NCI-H69 (cell line): ENCODE measurements around the gene LILRA2.
"Not testable (repeated sequence)": the region's sequence is repeated elsewhere in the genome, so short reads cannot be mapped to it uniquely, and the experiment has no call there.

Experiments
- DNase-seq: peaks from one replicate; lab custom pipeline; 2025; lab: John Stamatoyannopoulos, UW

LILRA2 gene

DNA sequence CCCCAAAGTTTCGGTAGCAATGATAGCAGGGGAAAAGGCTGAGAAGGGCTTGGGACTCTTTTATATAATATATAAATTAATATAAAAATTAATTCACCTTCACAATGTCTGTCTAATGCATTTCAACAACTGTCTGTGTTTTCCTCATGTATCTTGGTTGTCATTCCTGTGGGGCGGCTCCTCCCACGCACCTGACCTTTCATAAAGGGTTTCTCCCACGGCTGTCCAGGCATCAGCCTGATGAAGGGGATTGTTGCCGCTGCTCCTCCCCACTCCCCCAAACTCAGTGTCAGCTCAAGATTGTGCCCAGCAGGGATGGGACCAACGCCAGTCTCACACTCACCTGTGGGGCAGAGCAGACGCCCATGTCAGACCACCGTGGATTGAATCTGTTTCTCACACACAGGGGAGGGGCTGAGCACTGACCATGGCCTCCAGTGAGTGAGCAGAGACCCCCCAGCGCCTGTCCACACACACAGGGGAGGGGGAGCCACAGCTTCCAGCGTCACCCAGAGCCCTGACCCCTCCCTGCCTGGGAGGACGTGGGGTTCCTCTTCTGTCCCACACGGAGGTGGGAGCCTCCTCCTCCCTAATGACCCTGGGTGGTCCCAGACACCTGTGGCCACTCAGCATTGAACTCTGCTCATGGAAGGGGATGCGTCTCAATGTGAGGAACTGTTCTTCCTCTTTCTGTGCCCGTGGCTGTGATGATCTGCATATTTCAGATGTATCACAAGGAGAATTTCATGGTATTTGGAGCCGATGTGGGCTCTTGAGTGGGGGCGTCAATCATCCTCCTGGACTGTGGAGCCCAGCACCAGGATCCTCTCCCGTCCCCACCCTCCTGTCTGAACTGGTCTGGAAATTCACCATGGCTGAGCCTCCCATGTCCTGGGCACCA is 1.6 kb upstream of the LILRA2 start:
- not testable (repeated sequence) for DNase-seq

DNA sequence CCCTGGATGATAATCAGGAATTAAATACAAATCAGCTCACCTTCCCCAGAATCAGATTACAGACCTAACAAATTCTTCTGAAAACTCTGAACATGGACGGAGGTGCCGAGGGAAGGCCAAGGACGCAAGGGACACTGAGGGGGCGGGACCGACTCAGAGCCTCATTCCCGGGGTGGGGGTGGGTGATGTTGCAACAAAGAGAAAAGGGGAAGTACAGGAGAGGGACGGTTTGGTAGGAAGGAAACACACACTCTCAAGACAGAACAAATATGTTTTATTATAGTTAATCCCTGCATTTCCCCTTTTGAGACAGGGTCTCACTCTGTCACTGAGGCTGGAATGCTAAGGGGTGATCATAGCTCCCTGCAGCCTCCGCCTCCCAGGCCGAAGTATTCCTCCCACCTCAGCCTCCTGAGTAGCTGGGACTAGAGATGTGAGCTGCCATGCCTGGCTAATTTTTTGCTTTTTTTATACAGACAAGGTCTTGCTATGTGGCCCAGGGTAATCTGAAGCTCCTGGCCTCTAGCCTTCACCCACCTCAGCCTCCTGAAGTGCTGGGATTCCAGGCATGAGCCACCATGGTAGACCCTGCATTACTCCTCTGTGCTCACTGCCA is 786 bp upstream of the LILRA2 start:
- DNase-seq = no peak

DNA sequence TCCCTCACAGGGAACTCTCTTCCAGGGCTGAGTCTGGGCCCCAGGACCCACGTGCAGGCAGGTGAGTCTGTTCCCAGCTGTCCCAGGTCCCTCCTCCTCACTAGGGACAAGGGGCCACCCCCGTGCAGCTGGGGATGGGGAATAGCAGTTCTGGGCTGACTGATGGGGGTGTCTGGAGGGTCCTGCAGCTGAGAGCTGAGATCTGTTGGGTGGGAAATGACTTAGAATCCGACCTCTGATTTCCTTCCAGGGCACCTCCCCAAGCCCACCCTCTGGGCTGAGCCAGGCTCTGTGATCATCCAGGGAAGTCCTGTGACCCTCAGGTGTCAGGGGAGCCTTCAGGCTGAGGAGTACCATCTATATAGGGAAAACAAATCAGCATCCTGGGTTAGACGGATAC is 461 bp downstream of the LILRA2 start:
- no peak for DNase-seq

DNA sequence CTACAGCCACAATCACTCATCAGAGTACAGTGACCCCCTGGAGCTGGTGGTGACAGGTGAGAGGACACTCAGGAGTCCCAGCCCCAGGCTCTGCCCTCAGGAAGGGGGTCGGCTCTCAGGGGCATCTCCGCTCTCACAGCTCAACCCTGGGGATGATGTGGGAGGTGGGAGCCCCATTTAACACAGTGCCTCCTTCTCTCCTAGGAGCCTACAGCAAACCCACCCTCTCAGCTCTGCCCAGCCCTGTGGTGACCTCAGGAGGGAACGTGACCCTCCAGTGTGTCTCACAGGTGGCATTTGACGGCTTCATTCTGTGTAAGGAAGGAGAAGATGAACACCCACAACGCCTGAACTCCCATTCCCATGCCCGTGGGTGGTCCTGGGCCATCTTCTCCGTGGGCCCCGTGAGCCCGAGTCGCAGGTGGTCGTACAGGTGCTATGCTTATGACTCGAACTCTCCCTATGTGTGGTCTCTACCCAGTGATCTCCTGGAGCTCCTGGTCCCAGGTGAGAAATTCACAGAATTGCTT is 1.0 kb downstream of the LILRA2 start:
- DNase-seq = no peak

DNA sequence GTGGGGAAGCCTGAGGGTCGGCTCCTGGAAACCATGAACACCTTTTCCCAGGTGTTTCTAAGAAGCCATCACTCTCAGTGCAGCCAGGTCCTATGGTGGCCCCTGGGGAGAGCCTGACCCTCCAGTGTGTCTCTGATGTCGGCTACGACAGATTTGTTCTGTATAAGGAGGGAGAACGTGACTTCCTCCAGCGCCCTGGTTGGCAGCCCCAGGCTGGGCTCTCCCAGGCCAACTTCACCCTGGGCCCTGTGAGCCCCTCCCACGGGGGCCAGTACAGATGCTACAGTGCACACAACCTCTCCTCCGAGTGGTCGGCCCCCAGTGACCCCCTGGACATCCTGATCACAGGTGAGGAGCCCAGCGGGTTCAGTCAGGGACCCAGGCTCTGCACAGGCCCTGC is 1.6 kb downstream of the LILRA2 start:
- not testable (repeated sequence) for DNase-seq

DNA sequence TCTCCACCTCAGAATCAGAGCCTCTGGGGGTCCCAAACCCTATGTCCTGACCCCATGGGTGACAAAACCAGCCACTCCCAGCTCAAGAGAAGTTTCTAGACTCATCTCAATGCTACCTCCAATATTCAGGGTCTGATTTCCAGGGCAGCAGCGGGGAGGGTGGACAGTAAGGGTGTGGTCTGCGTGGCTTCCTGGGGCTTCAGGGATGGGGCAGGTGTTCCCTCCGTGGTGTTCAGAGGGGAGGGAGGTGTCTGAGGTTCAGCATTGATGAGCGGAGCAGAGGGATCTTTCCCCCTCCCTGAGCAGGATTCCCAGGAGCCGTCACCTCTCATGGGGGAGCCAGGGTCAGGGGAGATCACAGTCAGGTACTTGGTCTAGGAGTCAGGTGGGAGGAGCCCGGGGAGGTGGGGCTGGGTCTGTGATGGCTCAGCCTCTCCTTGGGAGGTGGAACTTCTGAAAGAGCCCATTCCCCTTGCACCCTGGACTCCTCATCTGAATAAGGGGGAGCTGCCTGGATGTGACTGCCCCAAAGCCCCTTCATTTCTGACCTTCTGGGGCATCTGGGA is 2.9 kb downstream of the LILRA2 start:
- DNase-seq = no peak

DNA sequence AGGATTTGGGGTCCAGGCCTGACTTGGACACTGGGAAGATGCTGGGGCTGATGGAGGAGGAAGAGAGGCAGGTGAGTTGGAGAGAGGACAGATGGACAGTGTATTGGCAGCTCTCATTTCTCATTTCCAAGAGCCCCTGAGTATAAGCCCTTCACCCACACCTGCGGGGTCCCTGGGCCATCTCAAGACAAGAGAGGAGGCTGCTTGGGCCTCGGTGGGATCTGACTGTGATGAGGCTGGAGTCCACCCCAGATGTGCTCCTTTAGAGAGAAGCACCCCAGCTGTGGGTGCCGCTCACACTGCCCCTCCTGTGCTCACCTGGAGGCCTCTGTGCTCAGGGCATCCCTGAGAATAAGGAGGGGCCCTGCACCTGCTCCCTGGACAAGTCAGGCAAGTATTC is 3.7 kb downstream of the LILRA2 start:
- DNase-seq = no peak

DNA sequence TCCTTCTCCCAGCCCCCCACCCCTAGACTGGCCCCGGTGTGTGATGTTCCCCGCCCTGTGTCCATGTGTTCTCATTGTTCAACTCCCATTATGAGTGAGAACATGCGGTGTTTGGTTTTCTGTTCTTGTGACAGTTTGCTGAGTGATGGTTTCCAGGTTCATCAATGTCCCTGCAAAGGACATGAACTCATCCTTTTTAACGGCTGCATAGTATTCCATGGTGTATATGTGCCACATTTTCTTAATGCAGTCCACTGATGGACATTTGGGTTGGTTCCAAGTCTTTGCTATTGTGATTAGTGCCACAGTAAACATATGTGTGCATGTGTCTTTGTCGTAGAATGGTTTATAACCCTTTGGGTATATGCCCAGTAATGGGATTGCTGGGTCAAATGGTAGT is 4.7 kb downstream of the LILRA2 start:
- DNase-seq = not testable (repeated sequence)

DNA sequence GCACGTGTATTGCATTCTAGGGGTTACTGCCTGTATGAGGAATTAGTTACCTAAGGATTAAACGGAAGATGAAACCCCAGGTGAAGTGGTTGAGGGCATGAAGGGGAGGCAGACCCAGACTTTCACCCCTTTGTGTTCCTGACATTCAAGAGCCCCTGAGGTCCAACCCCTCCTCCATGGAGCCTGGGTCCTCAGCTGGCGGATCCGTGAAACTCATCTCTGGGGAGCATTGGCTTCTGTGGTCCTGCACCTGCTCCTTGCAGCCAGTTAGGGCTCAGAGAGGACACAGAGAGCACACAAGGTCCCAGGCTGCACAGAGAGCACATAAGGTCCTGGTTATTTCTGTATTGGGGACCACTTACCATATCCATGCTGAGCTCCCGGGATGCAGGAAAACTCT is 12.8 kb downstream of the LILRA2 start:
- DNase-seq = no peak

DNA sequence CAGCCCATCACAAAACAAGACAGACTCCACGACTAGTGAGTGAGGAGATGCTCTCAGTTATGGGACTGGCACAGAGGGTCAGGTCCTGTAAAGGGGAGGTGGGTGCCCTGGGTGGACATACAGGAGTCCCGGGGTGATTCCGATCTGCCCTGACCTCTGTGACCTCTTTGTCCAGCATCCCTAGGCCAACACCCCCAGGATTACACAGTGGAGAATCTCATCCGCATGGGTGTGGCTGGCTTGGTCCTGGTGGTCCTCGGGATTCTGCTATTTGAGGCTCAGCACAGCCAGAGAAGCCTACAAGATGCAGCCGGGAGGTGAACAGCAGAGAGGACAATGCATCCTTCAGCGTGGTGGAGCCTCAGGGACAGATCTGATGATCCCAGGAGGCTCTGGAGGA is 13.4 kb downstream of the LILRA2 start:
- DNase-seq = no peak

DNA sequence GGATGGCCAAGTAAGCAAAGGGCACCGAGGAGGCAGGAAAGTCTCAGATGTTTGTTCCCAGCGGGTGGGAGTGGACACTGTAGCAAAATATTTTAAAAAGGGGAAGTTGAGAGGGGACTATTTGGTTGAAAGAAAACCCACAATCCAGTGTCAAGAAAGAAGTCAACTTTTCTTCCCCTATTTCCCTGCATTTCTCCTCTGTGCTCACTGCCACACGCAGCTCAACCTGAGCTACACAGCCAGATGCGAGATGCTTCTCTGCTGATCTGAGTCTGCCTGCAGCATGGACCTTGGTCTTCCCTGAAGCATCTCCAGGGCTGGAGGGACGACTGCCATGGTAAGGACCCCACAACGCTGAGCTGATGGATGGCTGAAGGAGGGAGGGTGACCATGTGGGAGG is 19.9 kb downstream of the LILRA2 start, which contains the start of gene LILRA1:
Gene LILRA1 (plus strand): TSS at position 188 of the 400 bp plus-strand sequence. CDS start 613 bp downstream, outside the sequence.
- DNase-seq = not testable (repeated sequence)

DNA sequence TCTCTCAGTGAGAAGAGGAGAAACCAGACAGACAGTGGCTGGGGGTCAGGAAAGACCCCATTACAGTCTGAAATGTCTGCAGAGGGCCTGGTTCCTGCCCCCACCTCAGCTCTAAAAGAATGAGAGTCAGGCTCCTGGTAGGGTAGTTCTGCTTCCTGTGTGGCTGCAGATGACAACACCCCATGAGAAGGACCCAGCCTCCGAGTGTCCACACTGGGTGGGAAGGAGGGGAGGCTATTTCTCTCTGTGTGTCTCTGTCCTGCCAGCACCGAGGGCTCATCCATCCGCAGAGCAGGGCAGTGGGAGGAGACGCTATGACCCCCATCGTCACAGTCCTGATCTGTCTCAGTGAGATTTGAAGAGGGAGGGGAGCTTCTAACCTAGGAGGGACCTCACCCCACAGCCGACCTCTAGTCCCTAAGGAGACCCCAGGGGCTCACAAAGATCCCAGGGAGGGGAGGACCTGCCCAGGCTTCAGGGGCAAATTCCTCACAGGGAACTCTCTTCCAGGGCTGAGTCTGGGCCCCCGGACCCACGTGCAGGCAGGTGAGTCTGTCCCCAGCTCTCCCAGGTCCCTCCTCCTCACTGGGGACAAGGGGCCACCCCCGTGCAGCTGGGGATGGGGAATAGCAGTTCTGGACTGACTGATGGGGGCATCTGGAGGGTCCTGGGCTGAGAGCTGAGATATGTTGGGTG is 20.5 kb downstream of the LILRA2 start:
- not testable (repeated sequence) for DNase-seq

DNA sequence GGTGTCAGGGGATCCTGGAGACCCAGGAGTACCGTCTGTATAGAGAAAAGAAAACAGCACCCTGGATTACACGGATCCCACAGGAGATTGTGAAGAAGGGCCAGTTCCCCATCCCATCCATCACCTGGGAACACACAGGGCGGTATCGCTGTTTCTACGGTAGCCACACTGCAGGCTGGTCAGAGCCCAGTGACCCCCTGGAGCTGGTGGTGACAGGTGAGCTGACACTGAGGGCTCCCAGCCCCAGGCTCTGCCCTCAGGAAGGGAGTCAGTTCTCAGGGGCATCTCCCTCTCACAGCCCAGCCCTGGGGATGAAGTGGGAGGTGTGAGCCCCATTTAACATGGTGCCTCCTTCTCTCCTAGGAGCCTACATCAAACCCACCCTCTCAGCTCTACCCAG is 21.1 kb downstream of the LILRA2 start:
- no peak for DNase-seq

DNA sequence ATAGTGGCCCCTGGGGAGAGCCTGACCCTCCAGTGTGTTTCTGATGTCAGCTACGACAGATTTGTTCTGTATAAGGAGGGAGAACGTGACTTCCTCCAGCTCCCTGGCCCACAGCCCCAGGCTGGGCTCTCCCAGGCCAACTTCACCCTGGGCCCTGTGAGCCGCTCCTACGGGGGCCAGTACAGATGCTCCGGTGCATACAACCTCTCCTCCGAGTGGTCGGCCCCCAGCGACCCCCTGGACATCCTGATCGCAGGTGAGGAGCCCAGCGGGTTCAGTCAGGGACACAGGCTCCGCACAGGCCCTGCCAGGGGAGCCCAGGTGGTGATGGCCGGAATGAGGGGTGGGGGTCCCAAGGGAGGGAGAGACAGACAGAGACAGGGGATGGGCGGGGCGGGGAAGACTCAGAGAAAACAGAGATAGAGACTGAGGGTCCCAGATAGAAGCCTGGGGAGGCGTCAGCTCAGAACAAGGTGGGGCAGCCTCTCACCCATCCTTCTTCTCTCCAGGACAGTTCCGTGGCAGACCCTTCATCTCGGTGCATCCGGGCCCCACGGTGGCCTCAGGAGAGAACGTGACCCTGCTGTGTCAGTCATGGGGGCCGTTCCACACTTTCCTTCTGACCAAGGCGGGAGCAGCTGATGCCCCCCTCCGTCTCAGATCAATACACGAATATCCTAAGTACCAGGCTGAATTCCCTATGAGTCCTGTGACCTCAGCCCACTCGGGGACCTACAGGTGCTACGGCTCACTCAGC is 22.3 kb downstream of the LILRA2 start:
- not testable (repeated sequence) for DNase-seq

DNA sequence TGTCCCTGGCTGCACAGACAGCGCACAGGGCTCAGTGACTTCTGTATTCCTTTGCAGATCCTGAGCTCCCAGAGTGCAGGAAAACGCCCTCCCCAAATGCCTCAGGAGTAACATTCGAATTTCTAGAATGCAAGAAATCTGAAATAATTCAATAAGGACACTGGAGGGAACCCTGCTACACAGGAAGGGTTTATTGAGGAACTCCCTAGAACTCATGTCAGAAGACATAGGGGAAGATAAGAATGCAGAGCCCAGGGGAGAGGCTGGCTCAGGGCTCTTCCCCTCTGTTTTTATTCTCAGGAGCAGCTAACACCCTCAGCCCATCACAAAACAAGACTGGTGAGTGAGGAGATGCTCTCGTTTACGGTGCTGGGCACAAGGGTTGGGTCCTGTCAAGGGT is 26.6 kb downstream of the LILRA2 start:
- no peak for DNase-seq

DNA sequence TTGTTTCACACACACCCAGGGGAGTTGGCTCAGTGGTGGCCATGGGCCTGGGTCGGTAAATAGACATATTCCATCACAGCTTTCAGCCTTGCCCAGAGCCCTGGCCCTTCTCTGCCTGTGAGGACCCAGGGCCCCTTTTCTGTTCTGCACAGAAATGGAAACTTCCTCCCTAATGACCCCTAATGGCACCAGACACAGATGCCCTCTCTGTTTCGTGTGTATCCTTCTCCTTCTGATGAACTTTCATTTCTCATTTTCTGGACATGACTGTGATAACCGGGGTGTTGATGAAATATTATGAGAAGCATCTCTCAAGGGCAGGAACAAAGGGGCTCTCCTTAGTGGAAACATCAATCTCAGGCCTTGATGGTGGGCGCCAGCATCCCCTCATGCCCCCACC is 32.6 kb downstream of the LILRA2 start:
- no peak for DNase-seq

DNA sequence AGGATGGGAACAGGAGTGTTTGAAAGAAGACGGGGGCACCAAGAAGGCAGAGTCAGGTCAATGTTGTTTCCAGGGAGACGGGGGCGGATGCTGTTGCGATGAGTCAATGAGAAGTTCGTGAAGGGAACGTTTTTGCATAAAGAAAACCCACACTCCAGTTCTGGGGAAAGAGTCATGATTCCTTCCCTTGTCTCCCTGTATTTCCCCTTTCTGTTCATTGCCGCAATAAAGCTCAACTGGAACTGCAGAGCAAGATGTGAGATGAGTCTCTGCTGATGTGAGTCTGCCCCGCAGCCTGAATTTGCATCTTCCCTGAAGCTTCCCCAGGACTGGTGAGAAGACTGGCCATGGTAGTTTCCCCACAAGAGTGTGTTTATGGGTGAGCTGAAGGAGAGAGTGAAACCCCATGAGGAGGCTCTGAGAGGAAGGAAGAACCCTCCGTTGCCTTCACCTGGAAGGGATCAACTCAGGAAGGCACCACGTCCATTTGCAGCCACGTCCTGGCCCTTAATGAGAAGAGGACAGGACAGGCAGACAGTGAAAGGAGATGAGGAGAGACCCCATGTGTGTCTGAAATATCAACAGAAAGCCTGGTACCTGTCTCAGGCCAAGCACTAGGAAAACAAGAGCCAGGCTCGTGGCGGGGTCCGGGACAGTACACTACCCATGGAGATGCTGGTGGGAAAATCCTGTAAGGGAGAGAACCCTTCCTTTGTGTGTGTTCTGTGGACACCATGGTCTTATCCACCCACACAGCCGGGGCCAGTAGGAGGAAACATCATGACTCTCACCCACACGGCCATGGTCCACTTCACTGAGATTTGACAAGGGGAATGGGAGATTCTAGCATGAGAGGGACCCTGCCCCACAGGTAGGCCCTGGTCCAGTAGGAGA is 33.5 kb downstream of the LILRA2 start:
- no peak for DNase-seq

DNA sequence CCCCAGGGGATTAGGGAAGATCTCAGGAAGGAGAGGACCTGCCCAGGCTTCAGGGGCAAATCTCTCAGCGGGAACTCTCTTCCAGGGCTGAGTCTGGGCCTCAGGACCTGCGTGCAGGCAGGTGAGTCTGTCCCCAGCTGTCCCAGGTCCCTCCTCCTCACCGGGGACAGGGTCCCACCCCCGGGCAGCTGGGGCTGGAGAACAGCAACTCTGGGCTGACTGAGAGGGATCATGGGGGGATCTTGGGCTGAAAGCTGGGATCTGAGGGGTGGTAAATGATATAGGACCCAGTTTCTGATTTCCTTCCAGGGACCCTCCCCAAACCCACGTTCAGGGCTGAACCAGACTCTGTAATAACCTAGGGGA is 34.2 kb downstream of the LILRA2 start:
- DNase-seq = no peak

DNA sequence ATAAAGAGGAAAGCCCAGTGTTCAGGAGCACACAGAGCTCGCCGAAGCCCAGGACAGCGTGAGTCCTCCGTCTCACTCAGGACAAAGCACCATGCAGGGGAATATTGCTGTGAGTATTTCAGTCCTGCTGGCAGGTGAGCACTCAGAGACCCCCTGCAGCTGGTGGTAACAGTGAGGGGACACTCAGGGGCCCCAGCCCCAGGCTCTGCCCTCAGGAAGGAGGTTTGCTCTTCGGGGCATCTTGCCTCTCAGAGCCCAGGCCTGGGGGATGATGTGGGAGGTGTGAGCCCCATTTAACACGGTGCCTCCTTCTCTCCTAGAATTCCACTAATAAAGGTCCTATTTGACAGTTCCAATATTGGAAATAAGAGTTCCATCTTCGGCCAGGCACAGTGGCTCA is 34.6 kb downstream of the LILRA2 start:
- DNase-seq = no peak

DNA sequence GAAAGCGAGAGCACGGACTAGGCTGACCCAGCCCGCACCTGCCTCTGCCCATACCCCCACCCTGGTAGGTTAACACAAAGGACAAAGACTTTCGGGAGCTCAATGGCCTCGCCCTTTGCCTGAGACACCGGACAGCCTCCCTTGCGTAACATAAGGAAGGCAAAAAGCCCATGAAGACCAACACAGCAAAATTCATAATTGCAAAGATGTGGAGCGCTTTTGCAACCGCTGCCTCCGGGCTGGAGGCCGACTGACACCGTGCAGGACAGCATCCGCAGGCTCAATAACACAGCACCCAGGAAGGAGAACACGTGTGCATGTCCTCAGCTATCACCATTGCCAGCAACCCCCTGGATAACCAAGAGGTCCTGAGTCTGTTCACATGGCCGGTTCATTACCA is 35.2 kb downstream of the LILRA2 start:
- DNase-seq = no peak
